ENCODE results near the gene SSMEM1.

The SSMEM1 gene

GRCh38 chr7:130256704-130257103, 49.0 kb downstream of the SSMEM1 start:
- no peak for DNase-seq

- DNase-seq: no peak
Measured at GRCh38 chr7:130258494-130259078, 50.9 kb downstream of the SSMEM1 start.

- no peak for DNase-seq
Measured at GRCh38 chr7:130262448-130262847, 54.8 kb downstream of the SSMEM1 start.

GRCh38 chr7:130263130-130263529, 55.5 kb downstream of the SSMEM1 start:
- DNase-seq: no peak

Data from DMS153 (cell line).